SK-N-MC (cell line): ENCODE results near the gene NAGPA.

Experiments
- DNase-seq: peaks from one replicate; pipeline ENCODE4 v3.0.0-alpha.2; 2011; ENCODE audit warnings: low read depth, low spot score
- H3K27ac ChIP-seq: fragments of 200-600 bp; sonication (generic); 2 replicates; pipeline ENCODE4 v1.5.1; 2016; ENCODE audit warnings: mixed run types
- H3K36me3 ChIP-seq: fragments of 200-600 bp; sonication (generic); 2 replicates; pipeline ENCODE4 v1.6.1; 2017; ENCODE audit warnings: antibody characterized with exemption, low read length, mixed read lengths; ENCODE audit not compliant: insufficient read depth
- H3K4me3 ChIP-seq: fragments of 200-600 bp; sonication (generic); 2 replicates; pipeline ENCODE4 v1.5.1; 2016
- H3K9ac ChIP-seq: fragments of 200-600 bp; sonication (generic); 2 replicates; pipeline ENCODE4 v1.8.0; 2017; ENCODE audit warnings: mixed run types, mixed read lengths; ENCODE audit not compliant: insufficient read length
- H3K9me3 ChIP-seq: fragments of 200-600 bp; sonication (generic); 2 replicates; pipeline ENCODE4 v1.6.1; 2017; ENCODE audit warnings: low read depth, mild to moderate bottlenecking, antibody characterized with exemption, low read length, moderate library complexity, mixed read lengths
- EZH2 ChIP-seq: fragments of 200-600 bp; sonication (generic); IDR thresholded peaks from one replicate; pipeline ENCODE4 v1.6.1; 2017; ENCODE audit warnings: antibody characterized with exemption
- FOXP2 ChIP-seq: optimal IDR thresholded peaks from 2 replicates; pipeline ENCODE3; 2011; ENCODE audit warnings: mild to moderate bottlenecking, moderate library complexity; ENCODE audit not compliant: insufficient read depth; ENCODE audit errors: extremely low read length, control extremely low read depth
- POLR2AphosphoS5 ChIP-seq: IDR thresholded peaks from 2 replicates; pipeline ENCODE4 v1.6.1; 2012; ENCODE audit warnings: mild to moderate bottlenecking, low read depth, low read length, borderline replicate concordance

Gene NAGPA

DNA sequence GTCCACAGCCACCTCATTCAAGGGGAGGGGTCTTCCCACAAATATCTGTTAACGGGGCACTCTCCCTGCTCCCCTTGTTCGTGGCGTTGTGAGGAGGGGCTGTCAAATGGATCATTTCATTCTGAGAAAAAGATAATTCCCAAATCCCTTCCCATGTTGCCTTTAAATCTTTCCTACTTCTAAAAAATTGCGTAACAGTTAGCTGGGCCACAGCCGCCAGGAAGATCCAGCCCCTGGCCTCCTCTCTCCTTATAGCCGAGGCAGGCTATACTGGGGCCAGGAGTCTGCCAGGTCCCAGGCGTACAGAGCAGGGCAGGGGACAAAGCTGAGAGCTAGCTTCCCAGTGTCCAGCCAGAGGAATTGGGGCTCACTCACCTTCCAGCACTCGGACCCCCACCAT lies 31.6 kb upstream of the NAGPA start:
- no peak overlapping the region for H3K4me3 ChIP-seq
- no peak for DNase-seq
- H3K9ac ChIP-seq: no peak overlapping the region
- H3K27ac ChIP-seq: no peak overlapping the region
- no peak for TF ChIP-seq FOXP2
- TF ChIP-seq POLR2AphosphoS5: no peak
- TF ChIP-seq EZH2: no peak
- H3K36me3 ChIP-seq: no peaks in the 10 kb centered on the region
- no peaks in the 10 kb centered on the region for H3K9me3 ChIP-seq

DNA sequence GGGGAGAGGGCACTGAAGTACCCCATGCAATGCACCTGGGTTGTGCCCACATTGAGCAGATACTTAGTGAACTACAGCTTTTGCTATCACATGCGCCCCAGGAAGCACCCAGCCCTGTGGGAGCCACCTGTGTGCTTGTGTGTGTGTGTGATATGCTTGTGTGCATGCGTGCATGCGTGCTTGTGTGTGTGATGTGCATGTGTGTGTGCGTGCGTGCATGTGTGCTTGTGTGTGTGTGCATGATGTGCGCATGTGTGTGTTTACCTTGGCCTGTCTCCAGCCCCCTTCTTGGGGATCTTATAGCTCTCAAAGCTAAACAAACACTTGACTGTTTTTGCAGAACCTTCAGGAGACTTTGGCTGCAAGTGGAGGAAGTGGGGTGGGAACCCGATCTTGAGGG lies 31.2 kb upstream of the NAGPA start:
- no peaks in the 10 kb centered on the region for H3K36me3 ChIP-seq
- H3K27ac ChIP-seq: no peak overlapping the region
- no peak for DNase-seq
- no peak overlapping the region for H3K9ac ChIP-seq
- H3K4me3 ChIP-seq: no peak overlapping the region
- TF ChIP-seq EZH2 (no peak), POLR2AphosphoS5 (no peak), FOXP2 (no peak)
- H3K9me3 ChIP-seq: no peaks in the 10 kb centered on the region

DNA sequence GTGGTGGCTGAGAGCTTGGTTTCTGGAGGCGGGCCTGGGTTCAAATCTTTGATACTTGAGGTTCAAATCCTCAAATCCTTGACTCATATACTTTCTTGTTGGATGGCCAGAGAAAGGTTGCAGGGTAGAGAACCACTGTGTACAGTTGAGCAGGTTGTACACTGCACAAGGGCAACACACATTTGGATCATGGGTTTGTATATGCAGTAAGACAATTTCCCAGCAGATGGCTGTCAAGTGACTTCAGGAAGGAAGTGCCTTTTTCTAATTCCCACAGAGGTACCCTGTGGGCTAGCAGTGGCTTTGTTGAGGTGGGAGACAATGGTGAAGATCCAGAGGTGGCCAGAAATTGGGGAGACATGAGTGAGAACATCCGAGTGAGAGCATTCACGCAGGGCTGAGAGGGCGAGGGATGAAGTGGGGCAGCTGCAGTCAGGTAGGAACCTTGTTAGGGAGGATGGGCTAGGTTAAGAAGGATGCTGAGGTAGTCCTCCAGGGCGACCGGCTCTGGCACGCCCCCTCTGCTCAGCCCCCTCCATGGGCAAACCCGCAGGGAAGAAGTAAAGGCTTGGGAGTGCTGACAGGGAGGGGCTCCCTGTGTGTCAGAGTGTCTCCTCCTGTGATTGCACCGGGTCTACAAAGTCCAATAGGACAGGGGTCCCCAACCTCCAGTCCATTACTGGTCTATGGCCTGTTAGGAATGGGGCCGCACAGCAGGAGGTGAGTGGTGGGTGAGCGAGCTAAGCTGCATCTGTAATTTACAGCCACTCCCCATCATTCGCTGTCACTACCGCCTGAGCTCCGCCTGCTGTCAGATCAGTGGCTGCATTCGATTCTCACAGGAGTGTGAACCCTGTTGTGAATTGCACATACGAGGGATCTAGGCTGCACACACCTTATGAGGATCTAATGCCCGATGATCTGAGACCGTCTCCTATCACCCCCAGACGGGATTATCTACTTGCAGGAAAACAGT lies 29.3 kb upstream of the NAGPA start:
- Histone ChIP-seq H3K9ac (no peak overlapping the region), H3K4me3 (no peak overlapping the region), H3K36me3 (no peaks in the 10 kb centered on the region), H3K9me3 (no peaks in the 10 kb centered on the region), H3K27ac (no peak overlapping the region)
- TF ChIP-seq FOXP2 (no peak), POLR2AphosphoS5 (no peak), EZH2 (no peak)
- no peak for DNase-seq

DNA sequence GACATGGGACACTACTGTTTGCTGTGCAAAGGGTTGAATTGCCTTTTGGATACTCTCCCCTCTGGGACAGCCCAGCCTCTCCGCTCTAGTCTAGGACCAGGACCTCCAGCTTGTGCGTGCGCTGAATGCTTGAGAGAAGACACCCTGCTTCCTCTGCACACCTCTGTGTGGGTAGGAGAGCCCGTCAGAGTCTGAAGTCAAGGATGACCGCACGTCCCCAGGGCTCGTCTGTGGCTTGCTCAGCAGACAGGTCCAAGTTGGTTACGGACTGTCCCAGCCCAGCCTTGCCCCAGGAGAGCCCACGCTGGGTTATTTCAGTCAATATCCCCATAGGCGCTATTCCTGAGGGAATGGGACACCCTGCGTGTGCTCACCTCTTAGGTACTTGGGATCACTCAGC lies 28.3 kb upstream of the NAGPA start:
- no peaks in the 10 kb centered on the region for H3K36me3 ChIP-seq
- no peak overlapping the region for H3K9ac ChIP-seq
- H3K4me3 ChIP-seq: no peak overlapping the region
- H3K27ac ChIP-seq: no peak overlapping the region
- TF ChIP-seq POLR2AphosphoS5: no peak
- no peak for TF ChIP-seq EZH2
- H3K9me3 ChIP-seq: no peaks in the 10 kb centered on the region
- DNase-seq: no peak

DNA sequence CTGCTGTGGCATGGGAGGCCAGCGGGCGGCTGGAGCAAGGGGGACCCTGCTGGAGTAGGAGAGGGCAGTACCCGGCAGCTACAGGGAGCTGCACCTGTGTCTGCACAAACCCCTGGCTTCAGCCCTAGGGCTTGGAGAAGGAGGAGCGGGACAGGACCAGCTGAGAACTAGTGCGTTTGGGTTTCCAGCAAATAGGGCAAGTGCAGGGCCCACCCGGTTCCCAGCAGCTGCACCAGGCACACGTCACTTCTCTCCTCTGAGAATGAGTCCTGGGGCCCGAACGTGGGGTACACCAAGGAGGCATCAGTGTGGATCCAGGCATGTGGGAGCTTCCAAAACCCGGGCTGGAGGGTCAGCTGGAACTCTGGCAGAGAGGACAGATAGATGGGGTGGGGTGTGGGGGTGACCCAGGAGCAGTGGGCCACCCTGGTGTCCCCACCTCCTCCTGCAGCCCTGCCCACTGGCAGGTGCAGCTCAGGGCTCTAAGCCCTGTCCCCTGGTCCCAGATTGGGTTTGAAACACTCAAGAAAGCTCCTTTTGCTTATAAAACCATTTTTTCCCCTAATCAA lies 26.4 kb upstream of the NAGPA start:
- no peaks in the 10 kb centered on the region for H3K9me3 ChIP-seq
- H3K4me3 ChIP-seq: no peak overlapping the region
- no peak overlapping the region for H3K27ac ChIP-seq
- no peaks in the 10 kb centered on the region for H3K36me3 ChIP-seq
- no peak overlapping the region for H3K9ac ChIP-seq
- DNase-seq: no peak
- TF ChIP-seq EZH2 (no peak), FOXP2 (no peak), POLR2AphosphoS5 (no peak)

DNA sequence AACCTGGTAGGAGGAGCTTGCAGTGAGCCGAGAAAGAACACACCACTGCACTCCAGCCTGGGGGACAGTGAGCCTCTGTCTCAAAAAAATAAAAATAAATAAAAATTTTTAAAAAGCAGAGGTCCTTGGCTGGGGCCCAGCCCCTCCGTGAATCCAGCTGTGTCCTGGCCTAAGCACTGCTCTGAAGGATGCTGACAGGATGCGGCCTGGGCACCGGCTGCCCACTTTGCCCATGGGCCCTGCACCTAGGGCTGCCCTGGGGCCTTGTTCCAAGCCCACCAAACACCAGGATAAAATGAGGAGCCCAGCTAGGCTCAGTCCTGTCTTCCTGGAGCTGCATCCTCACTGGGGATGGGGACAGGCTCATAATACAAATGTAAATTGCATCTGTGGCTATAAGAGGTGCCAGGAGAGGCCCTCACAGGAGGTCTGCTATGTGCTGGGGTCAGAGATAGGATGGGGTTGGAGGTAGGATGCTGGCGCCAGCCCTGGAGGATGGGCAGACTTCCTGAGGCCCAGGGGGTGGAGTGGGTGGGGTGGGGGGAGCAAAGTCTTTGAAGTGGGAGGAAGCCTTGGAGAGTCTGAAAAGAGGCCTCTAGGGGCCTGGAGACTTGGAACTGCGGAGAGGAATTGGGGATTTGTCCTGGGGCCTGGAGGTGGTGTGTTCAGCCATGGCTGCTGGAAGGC lies 25.8 kb upstream of the NAGPA start:
- no peak overlapping the region for H3K9ac ChIP-seq
- TF ChIP-seq FOXP2 (no peak), EZH2 (no peak), POLR2AphosphoS5 (no peak)

DNA sequence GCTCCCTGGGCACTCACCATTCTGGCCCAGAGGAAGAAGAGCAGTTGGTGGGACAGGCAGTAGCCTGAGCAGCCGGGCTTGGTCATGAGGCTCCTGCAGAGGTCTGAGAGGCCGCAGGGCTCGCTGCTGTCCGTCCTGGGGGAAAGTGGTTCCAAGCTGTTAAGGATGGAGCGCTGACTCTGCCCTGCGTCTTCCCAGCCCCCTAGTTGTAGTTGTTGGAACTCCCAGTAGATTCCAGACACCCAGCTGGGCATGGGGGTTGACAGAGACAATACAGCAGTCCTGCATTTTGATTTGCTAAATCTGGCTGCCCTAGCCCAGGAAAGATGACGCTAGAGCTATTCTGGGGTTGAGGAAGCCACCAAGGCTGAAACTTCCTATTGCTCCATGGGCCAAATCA lies 24.7 kb upstream of the NAGPA start:
- Histone ChIP-seq H3K9ac (no peak overlapping the region), H3K4me3 (no peak overlapping the region), H3K9me3 (no peaks in the 10 kb centered on the region), H3K27ac (no peak overlapping the region), H3K36me3 (no peaks in the 10 kb centered on the region)
- TF ChIP-seq POLR2AphosphoS5: no peak
- no peak for TF ChIP-seq FOXP2
- no peak for TF ChIP-seq EZH2
- no peak for DNase-seq

More for the DNA sequence above, 25.8 kb upstream of the NAGPA start:
- no peak for DNase-seq
- Histone ChIP-seq H3K9me3 (no peaks in the 10 kb centered on the region), H3K4me3 (no peak overlapping the region), H3K36me3 (no peaks in the 10 kb centered on the region), H3K27ac (no peak overlapping the region)

DNA sequence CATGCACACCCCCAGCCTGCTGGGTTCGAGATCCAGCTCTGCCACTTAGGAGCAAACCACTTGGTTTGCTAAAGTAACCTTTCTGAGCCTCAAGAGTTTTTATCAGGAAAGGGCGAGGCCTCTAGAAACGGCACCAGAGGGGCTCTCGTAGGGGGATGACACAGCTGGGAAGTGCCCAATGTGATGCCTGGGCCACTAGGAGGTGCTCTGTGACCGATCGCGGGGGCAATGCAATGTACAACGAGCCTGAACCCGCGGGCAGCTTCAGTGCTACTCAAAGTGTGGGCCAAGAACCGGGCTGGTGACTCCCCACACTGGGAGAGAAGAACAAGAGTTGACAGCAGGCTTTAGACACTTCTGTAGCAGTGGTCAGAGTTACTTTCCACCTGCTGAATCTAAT lies 22.6 kb upstream of the NAGPA start:
- no peak overlapping the region for H3K4me3 ChIP-seq
- no peak for DNase-seq
- H3K27ac ChIP-seq: no peak overlapping the region
- TF ChIP-seq FOXP2: no peak
- no peak for TF ChIP-seq POLR2AphosphoS5
- no peak for TF ChIP-seq EZH2
- H3K9ac ChIP-seq: no peak overlapping the region
- H3K36me3 ChIP-seq: no peaks in the 10 kb centered on the region
- H3K9me3 ChIP-seq: no peaks in the 10 kb centered on the region
